Measurements from ENCODE around the gene CNTNAP2. TPM values are rescaled to one million over a fixed set of nuclear protein-coding genes. Genes with fewer than 3 reads are reported as not detected.

The CNTNAP2 gene
- total and polyA plus RNA-seq, 2 of the 4 experiments (the other 2 are of a cell fraction), result not detected

DNA sequence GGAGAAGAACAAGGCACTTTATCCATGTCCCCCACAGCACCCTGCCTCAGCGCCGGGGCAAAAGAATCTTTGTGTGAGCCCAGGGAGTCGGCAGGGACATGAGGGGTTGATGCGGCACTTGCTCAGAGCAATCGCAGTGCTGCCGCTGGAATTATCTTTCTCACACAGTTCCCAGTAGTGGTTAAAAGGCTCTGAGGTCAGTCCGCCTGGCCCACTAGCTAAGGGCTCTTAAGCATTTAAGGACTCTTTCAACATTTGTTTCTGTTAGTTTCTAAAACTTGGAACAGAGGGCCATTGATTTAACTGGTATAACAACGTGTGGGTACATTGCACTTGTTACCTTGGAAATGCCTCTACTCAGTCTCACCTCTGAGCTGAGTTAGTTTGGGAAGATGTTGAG, 2266.0 kb downstream of the CNTNAP2 start:
- Histone ChIP-seq H4K91ac (ENCODE audit: insufficient read depth, low read depth, low read length) (no peak overlapping the region), H3K9me1 (ENCODE audit: insufficient read depth, low read length) (no peaks in the 10 kb centered on the region), H3K4me3 (ENCODE audit: insufficient read depth, low read depth, low read length) (no peak overlapping the region), H3K18ac (ENCODE audit: low read depth, low read length) (no peak overlapping the region), H3K9ac (ENCODE audit: low read depth, low read length) (no peak overlapping the region), H2AK9ac (replicated peaks; ENCODE audit: low read depth, low read length, poor library complexity) (no peak overlapping the region), H2BK120ac (ENCODE audit: low read depth, low read length) (no peak overlapping the region), H3K4ac (ENCODE audit: low read depth, low read length) (no peak overlapping the region), H3K56ac (ENCODE audit: extremely low read depth, insufficient read depth, low read length) (no peak overlapping the region), H3K9me3 (ENCODE audit: control insufficient read depth, insufficient read depth, low read length) (peaks cover 22% of the 10 kb centered on the region), H2BK20ac (ENCODE audit: low read depth, low read length) (no peak overlapping the region), H2BK15ac (ENCODE audit: low read depth, low read length) (no peak overlapping the region), H3K4me1 (ENCODE audit: control insufficient read depth, insufficient read depth, low read length) (no peaks in the 10 kb centered on the region), H2BK5ac (ENCODE audit: low read depth, low read length, poor library complexity, severe bottlenecking) (no peak overlapping the region), H2AFZ (replicated peaks; ENCODE audit: low read length, poor library complexity) (no peak overlapping the region), H3K36me3 (ENCODE audit: control insufficient read depth, insufficient read depth, low read length) (no peaks in the 10 kb centered on the region), H3K27me3 (ENCODE audit: control insufficient read depth, insufficient read depth, low read length) (no peaks in the 10 kb centered on the region), H3K23ac (ENCODE audit: low read depth, low read length) (no peak overlapping the region), H4K8ac (ENCODE audit: low read depth in 2 of 2, low read length in 2 of 2) (no peak overlapping the region), H2AK5ac (ENCODE audit: low read depth, low read length) (no peak overlapping the region), H3K14ac (replicated peaks; ENCODE audit: low read depth, low read length) (no peak overlapping the region), H4K20me1 (ENCODE audit: insufficient read depth, low read length) (no peaks in the 10 kb centered on the region), H4K5ac (ENCODE audit: low read depth, low read length) (no peak overlapping the region), H3K79me1 (ENCODE audit: low read depth in 1 of 2, low read length in 2 of 2) (no peaks in the 10 kb centered on the region), H3K4me2 (ENCODE audit: low read depth, low read length) (no peak overlapping the region), H3K27ac (ENCODE audit: insufficient read depth, low read length) (no peak overlapping the region)
- no CpG with 5 or more reads among the region's 8 CpGs for WGBS, 2 experiments (ENCODE audit: extremely low coverage in 2 of 2, insufficient read length in 1 of 2)
- no peak for ATAC-seq (ENCODE audit: low read depth)
- POLR2A ChIA-PET (ENCODE audit: unreplicated experiment), result no interaction called here
- BruUV-seq (replicated peaks), result no TSS peak
- no peak for DNase-seq
- intact Hi-C loops (cut with micrococcal nuclease), result no loop called here
- CTCF ChIA-PET, result no interaction called here
- dilution Hi-C loops (cut with HindIII; ENCODE audit: low sequenced_read_pairs, unreplicated experiment), result no loop called here
- TF ChIP-seq POLR2A (IDR thresholded peaks at IDR 0.05; ENCODE audit: low read depth, low read length), result no peak
- TF ChIP-seq, protein P1, sequence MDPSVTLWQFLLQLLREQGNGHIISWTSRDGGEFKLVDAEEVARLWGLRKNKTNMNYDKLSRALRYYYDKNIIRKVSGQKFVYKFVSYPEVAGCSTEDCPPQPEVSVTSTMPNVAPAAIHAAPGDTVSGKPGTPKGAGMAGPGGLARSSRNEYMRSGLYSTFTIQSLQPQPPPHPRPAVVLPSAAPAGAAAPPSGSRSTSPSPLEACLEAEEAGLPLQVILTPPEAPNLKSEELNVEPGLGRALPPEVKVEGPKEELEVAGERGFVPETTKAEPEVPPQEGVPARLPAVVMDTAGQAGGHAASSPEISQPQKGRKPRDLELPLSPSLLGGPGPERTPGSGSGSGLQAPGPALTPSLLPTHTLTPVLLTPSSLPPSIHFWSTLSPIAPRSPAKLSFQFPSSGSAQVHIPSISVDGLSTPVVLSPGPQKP (IDR thresholded peaks at IDR 0.05; ENCODE audit: borderline replicate concordance, low read depth, low read length), result no peak
- TF ChIP-seq RFX5 (IDR thresholded peaks at IDR 0.05; ENCODE audit: low read depth, low read length), result no peak
- in situ Hi-C loops (cut with MboI; ENCODE audit: low sequenced_read_pairs), result no loop called here
